Tibial nerve (tissue), 4 donors: ENCODE results near the gene IL21R.

ENCODE experiments used
- EP300 ChIP-seq, 2 donors: sonication (generic); formaldehyde crosslinking; IDR thresholded peaks; one replicate each; pipeline ENCODE4 v1.6.1; 2017; ENCODE audit warnings: antibody characterized with exemption in 2 of 2, mild to moderate bottlenecking in 1 of 2
- TF ChIP-seq, protein P1 (sequence below), 5 experiments: fragments of 200-600 bp in 3 of 5; fragments of 450-650 bp in 2 of 5; sonication (generic) in 3 of 5; IDR thresholded peaks; one replicate each; pipeline ENCODE4 v1.5.1; 2016 to 2019; ENCODE audit warnings: antibody characterized with exemption in 5 of 5, mild to moderate bottlenecking in 3 of 5, moderate library complexity in 2 of 5

- TF ChIP-seq, protein P1, sequence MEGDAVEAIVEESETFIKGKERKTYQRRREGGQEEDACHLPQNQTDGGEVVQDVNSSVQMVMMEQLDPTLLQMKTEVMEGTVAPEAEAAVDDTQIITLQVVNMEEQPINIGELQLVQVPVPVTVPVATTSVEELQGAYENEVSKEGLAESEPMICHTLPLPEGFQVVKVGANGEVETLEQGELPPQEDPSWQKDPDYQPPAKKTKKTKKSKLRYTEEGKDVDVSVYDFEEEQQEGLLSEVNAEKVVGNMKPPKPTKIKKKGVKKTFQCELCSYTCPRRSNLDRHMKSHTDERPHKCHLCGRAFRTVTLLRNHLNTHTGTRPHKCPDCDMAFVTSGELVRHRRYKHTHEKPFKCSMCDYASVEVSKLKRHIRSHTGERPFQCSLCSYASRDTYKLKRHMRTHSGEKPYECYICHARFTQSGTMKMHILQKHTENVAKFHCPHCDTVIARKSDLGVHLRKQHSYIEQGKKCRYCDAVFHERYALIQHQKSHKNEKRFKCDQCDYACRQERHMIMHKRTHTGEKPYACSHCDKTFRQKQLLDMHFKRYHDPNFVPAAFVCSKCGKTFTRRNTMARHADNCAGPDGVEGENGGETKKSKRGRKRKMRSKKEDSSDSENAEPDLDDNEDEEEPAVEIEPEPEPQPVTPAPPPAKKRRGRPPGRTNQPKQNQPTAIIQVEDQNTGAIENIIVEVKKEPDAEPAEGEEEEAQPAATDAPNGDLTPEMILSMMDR (IDR thresholded peaks at IDR 0.05): no peak
- no peak for TF ChIP-seq EP300 (IDR thresholded peaks at IDR 0.05)
Observed at GRCh38 chr16:27436065-27436464, 34.1 kb downstream of the IL21R start.
